GM12872 (cell line): ENCODE results near the gene SWT1.

ENCODE experiments used
- CTCF ChIP-seq: IDR thresholded peaks from 3 replicates; pipeline ENCODE4 v1.5.1; 2011; ENCODE audit warnings: low read depth, mild to moderate bottlenecking, low read length, moderate library complexity; ENCODE audit not compliant: insufficient read depth

The SWT1 gene

GRCh38 chr1:185156854-185157598 is at the start of gene SWT1, which contains the start of gene TRMT1L:
Gene SWT1, plus strand, starts transcription at chr1:185157167. Its CDS starts 3,675 bp downstream, at chr1:185160842.
Gene TRMT1L, minus strand, starts transcription at chr1:185156953. Its CDS starts 241 bp downstream, at chr1:185156712.
- no peak for TF ChIP-seq CTCF

- no peak for TF ChIP-seq CTCF
Measured at GRCh38 chr1:185108321-185108720, 48.6 kb upstream of the SWT1 start.

- no peak for TF ChIP-seq CTCF
Measured at GRCh38 chr1:185110145-185110544, 46.8 kb upstream of the SWT1 start.

- TF ChIP-seq CTCF: no peak
Measured at GRCh38 chr1:185111873-185112272, 45.1 kb upstream of the SWT1 start.

- no peak for TF ChIP-seq CTCF
Measured at GRCh38 chr1:185112356-185112755, 44.6 kb upstream of the SWT1 start.

GRCh38 chr1:185129708-185130107 is 27.3 kb upstream of the SWT1 start:
- no peak for TF ChIP-seq CTCF

- TF ChIP-seq CTCF: no peak
Measured at GRCh38 chr1:185132534-185132933, 24.4 kb upstream of the SWT1 start.
